Spleen (tissue), 7 donors: ENCODE measurements around the gene USP6NL.

Experiments used
- POLR2AphosphoS5 ChIP-seq, 3 donors: sonication (generic); formaldehyde crosslinking; IDR thresholded peaks; one replicate each; pipeline ENCODE4 v1.5.1; 2017; ENCODE audit warnings: antibody characterized with exemption in 3 of 3
- TF ChIP-seq, protein P1 (sequence below), 11 experiments: fragments of 200-600 bp in 7 of 11; fragments of 450-650 bp in 4 of 11; sonication (generic) in 4 of 11; IDR thresholded peaks in 8 of 11; conservative IDR thresholded peaks in 3 of 11; 1 replicate in 7 of 11; 2 replicates in 4 of 11; pipeline versions ENCODE4 v1.4.0 to v1.8.0; 2016 to 2021; ENCODE audit warnings: antibody characterized with exemption in 11 of 11, inconsistent platforms in 4 of 11, mild to moderate bottlenecking in 1 of 11
- donor health status: DM: no; HTN: no; CAD: no; lungs with moderate emphysema.
- donor health status: DM: no; HTN: no; CAD: no.
- donor health status: DM: no; HTN: no; CAD: no.

DNA sequence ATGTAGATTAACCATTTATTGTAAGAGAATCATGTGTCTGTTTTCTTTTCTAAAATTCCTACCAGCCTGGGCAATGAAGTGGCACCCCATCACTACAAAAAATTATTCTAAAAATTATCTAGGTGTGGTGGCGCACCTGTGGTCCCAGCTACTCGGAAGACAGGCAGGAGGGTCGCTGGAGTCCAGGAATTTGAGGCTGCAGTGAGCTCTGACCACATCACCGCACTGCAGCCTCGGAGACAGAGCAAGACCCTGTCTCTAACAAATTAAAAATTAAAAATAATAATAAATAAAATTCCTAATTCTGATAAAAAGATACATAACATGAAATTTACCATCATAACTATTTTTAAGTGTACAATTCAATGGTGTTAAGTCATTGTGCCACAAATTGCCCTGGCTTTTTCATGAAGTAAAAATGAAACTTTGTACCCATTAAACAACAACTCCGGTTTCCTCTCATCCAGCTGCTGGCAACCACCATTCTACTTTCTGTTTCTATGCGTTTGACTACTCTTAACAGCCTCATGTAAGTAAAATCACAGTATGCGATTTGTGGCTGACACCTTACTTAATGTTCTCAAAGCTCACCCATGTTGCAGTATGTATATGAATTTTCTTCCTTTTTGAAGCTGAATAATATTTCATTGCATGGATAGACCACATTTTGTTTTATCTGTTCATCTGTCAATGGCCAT, 20.6 kb upstream of the USP6NL start:
- TF ChIP-seq, protein P1, sequence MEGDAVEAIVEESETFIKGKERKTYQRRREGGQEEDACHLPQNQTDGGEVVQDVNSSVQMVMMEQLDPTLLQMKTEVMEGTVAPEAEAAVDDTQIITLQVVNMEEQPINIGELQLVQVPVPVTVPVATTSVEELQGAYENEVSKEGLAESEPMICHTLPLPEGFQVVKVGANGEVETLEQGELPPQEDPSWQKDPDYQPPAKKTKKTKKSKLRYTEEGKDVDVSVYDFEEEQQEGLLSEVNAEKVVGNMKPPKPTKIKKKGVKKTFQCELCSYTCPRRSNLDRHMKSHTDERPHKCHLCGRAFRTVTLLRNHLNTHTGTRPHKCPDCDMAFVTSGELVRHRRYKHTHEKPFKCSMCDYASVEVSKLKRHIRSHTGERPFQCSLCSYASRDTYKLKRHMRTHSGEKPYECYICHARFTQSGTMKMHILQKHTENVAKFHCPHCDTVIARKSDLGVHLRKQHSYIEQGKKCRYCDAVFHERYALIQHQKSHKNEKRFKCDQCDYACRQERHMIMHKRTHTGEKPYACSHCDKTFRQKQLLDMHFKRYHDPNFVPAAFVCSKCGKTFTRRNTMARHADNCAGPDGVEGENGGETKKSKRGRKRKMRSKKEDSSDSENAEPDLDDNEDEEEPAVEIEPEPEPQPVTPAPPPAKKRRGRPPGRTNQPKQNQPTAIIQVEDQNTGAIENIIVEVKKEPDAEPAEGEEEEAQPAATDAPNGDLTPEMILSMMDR (IDR thresholded peaks at IDR 0.05 in 8 of 11, conservative IDR thresholded peaks at IDR 0.05 in 3 of 11) = no peak
- no peak for TF ChIP-seq POLR2AphosphoS5 (IDR thresholded peaks at IDR 0.05)
